CD4-positive, alpha-beta memory T cell (primary cell): ENCODE data around the gene VPS36. TPM values are rescaled to one million over a fixed set of nuclear protein-coding genes. Genes with fewer than 3 reads are reported as not detected.
A peak's percentile ranks its signal among the peaks of the same experiment; 100 is the strongest.
"Not testable (repeated sequence)": the region's sequence is repeated elsewhere in the genome, so short reads cannot be mapped to it uniquely, and the experiment has no call there.

Experiments used
- CTCF ChIA-PET: fragments of 350-600 bp; sonication (Branson Sonifier 250); formaldehyde crosslinking; loops from one replicate; lab custom pipeline; 2021; ENCODE audit warnings: inconsistent platforms; ENCODE audit not compliant: partially characterized antibody; lab: Charles Lee
- POLR2A ChIA-PET: fragments of 350-600 bp; sonication (Branson Sonifier 250); formaldehyde crosslinking; loops from one replicate; lab custom pipeline; 2021; ENCODE audit not compliant: partially characterized antibody; lab: Charles Lee
- DNase-seq, 5 donors: peaks; one replicate each; pipeline versions ENCODE4 v3.0.0 to v3.0.0-alpha.2; 2020 to 2022; ENCODE audit warnings: mixed read lengths in 1 of 5
- H3K27ac ChIP-seq: one replicate; pipeline ENCODE4 v1.7.0; 2013; ENCODE audit warnings: low read depth, low read length
- H3K27me3 ChIP-seq: 2 replicates; pipeline ENCODE4 v1.7.0; 2013; ENCODE audit warnings: mild to moderate bottlenecking, low read length, moderate library complexity; ENCODE audit not compliant: insufficient read depth
- H3K36me3 ChIP-seq: 2 replicates; pipeline ENCODE4 v1.7.0; 2013; ENCODE audit warnings: mild to moderate bottlenecking, low read length, moderate library complexity; ENCODE audit not compliant: insufficient read depth
- H3K4me1 ChIP-seq: 2 replicates; pipeline ENCODE4 v1.7.0; 2013; ENCODE audit warnings: mild to moderate bottlenecking, low read length, moderate library complexity; ENCODE audit not compliant: insufficient read depth
- H3K4me3 ChIP-seq, 2 donors: one replicate each; pipeline ENCODE4 v1.7.0; 2013; ENCODE audit warnings: low read length in 2 of 2, mild to moderate bottlenecking in 1 of 2
- H3K9me3 ChIP-seq, 2 donors: one replicate each; pipeline ENCODE4 v1.7.0; 2013; ENCODE audit warnings: low read length in 2 of 2, control low read depth in 1 of 2; ENCODE audit not compliant: control insufficient read depth in 1 of 2
- H3K27ac Mint-ChIP-seq, 7 donors: one replicate each; pipeline ENCODE4 v1.8.0; 2020 to 2021; ENCODE audit warnings: mixed read lengths in 7 of 7, mild to moderate bottlenecking in 6 of 7, inconsistent platforms in 3 of 7, moderate library complexity in 3 of 7
- H3K27me3 Mint-ChIP-seq, 2 donors: one replicate each; pipeline ENCODE4 v1.8.0; 2020 to 2021; ENCODE audit warnings: mixed read lengths in 2 of 2
- H3K36me3 Mint-ChIP-seq, 2 donors: one replicate each; pipeline ENCODE4 v1.8.0; 2020 to 2021; ENCODE audit warnings: mixed read lengths in 2 of 2, inconsistent platforms in 1 of 2, mild to moderate bottlenecking in 1 of 2
- H3K4me1 Mint-ChIP-seq, 4 donors: one replicate each; pipeline ENCODE4 v1.8.0; 2020 to 2021; ENCODE audit warnings: mixed read lengths in 4 of 4, mild to moderate bottlenecking in 1 of 4
- H3K4me3 Mint-ChIP-seq, 8 donors: one replicate each; pipeline ENCODE4 v1.8.0; 2020 to 2021; ENCODE audit warnings: mixed read lengths in 8 of 8, mild to moderate bottlenecking in 7 of 8, moderate library complexity in 6 of 8, inconsistent platforms in 3 of 8
- H3K9me3 Mint-ChIP-seq, 8 donors: one replicate each; pipeline ENCODE4 v1.8.0; 2020 to 2021; ENCODE audit warnings: mixed read lengths in 8 of 8, mild to moderate bottlenecking in 5 of 8, inconsistent platforms in 3 of 8, moderate library complexity in 1 of 8
- intact Hi-C: fragments of 100-400 bp; cut with micrococcal nuclease; formaldehyde crosslinking; loops from one replicate; pipeline ENCODE4 v1.15.1; 2023
- polyA plus RNA-seq, 2 donors: library from polyadenylated mRNA; unstranded; fragments of 300-500 nt; fragmentation: Illumina TruSeq; gene quantifications; one replicate each; pipeline ENCODE4 v1.2.3, GENCODE V29; 2021
- total RNA-seq, 2 experiments: library from RNA; stranded (reverse); gene quantifications; one replicate each; pipeline ENCODE4 v1.2.3, GENCODE V29; 2021

VPS36 gene
- total and polyA plus RNA-seq, 4 experiments from 2014 or later: 44.1 to 64.5 (median 52.9) TPM

GRCh38 chr13:52468487-52468886 lies 18.1 kb upstream of the VPS36 start:
- Mint-ChIP-seq H3K36me3 (peaks cover 51 to 53% of the 10 kb centered on the region in 2 donors), H3K4me1 (peaks cover 2 to 16% (median 6%) of the 10 kb centered on the region in 4 donors)
- H3K9me3 ChIP-seq, H3K27ac ChIP-seq, H3K27me3 Mint-ChIP-seq, H3K4me3 Mint-ChIP-seq, DNase-seq, intact Hi-C loops, H3K4me3 ChIP-seq, H3K27me3 ChIP-seq, POLR2A ChIA-PET, H3K9me3 Mint-ChIP-seq, H3K4me1 ChIP-seq, CTCF ChIA-PET, H3K27ac Mint-ChIP-seq: not testable (repeated sequence)
- peaks cover 11% of the 10 kb centered on the region for H3K36me3 ChIP-seq

DNA sequence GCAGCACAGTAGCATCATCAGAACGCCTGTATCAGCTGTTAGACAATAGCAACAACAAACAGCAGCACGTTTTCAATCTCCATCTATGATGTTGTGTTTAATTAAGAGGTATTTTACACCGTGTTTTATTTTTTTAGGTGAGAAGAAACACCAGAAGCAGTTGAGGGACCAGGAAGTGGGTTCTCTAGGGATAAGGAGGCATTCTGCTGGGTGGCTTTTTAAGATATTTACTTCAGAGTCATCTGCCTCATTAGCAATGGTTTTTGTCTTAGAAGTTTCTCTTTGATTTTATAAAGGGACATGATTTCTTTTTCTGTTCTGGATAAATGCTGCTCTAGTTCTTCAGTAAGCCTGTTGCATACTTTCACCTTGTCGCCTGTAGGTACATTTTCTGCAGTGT lies 13.1 kb upstream of the VPS36 start:
- peaks cover 0 to 2% (median 0%) of the 10 kb centered on the region in 8 donors for H3K9me3 Mint-ChIP-seq
- H3K4me3 Mint-ChIP-seq: peak overlapping the region in 3 of 8 donors; percentile 15 to 26 (median 20)
- CTCF ChIA-PET: interaction anchor here (2.1 kb wide), 1 partner anchor 13 kb away, joined by 11 read pairs; the partner anchor contains the start of gene VPS36
- peaks cover 8% of the 10 kb centered on the region for H3K36me3 ChIP-seq
- DNase-seq: no peak
- peaks cover 48 to 54% of the 10 kb centered on the region in 2 donors for H3K36me3 Mint-ChIP-seq
- peaks cover 33% of the 10 kb centered on the region for H3K4me1 ChIP-seq
- intact Hi-C loops: no loop called here
- POLR2A ChIA-PET: no interaction called here
- H3K4me3 ChIP-seq: no peak overlapping the region
- no peak overlapping the region for H3K27ac ChIP-seq
- H3K4me1 Mint-ChIP-seq: peaks cover 18 to 35% (median 24%) of the 10 kb centered on the region in 4 donors
- H3K27ac Mint-ChIP-seq: peak overlapping the region in 2 of 7 donors; percentile 37 to 45
- no peaks in the 10 kb centered on the region for H3K9me3 ChIP-seq
- H3K27me3 ChIP-seq: no peaks in the 10 kb centered on the region
- no peaks in the 10 kb centered on the region for H3K27me3 Mint-ChIP-seq

- Mint-ChIP-seq H3K4me3 (peak overlapping the region in 3 of 8 donors; percentile 7 to 48 (median 35)), H3K9me3 (no peaks in the 10 kb centered on the region), H3K36me3 (peaks cover 39 to 40% of the 10 kb centered on the region in 2 donors), H3K27me3 (no peaks in the 10 kb centered on the region), H3K4me1 (peaks cover 24 to 40% (median 26%) of the 10 kb centered on the region in 4 donors), H3K27ac (peak overlapping the region in 6 of 7 donors; percentile 15 to 75 (median 52))
- peaks cover 4% of the 10 kb centered on the region for H3K36me3 ChIP-seq
- no peak overlapping the region for H3K27ac ChIP-seq
- POLR2A ChIA-PET: interaction anchor here (0.8 kb wide), 1 partner anchor 10 kb away, joined by 3 read pairs; no protein-coding TSS in a partner anchor
- H3K4me3 ChIP-seq: no peak overlapping the region
- DNase-seq: no peak
- intact Hi-C loops: no loop called here
- CTCF ChIA-PET: interaction anchor here (2.1 kb wide), 1 partner anchor 11 kb away, joined by 11 read pairs; the partner anchor contains the start of gene VPS36
- H3K4me1 ChIP-seq: peaks cover 45% of the 10 kb centered on the region
- no peaks in the 10 kb centered on the region for H3K27me3 ChIP-seq
- no peaks in the 10 kb centered on the region for H3K9me3 ChIP-seq
Measured at GRCh38 chr13:52461265-52461664, 10.8 kb upstream of the VPS36 start.

- no peak overlapping the region for H3K27ac ChIP-seq
- H3K9me3 ChIP-seq: no peaks in the 10 kb centered on the region
- Mint-ChIP-seq H3K9me3 (no peaks in the 10 kb centered on the region), H3K27ac (peak overlapping the region in 1 of 7 donors; percentile 17), H3K36me3 (peaks cover 30 to 34% of the 10 kb centered on the region in 2 donors), H3K27me3 (no peaks in the 10 kb centered on the region), H3K4me1 (peaks cover 29 to 48% (median 35%) of the 10 kb centered on the region in 4 donors), H3K4me3 (no peak overlapping the region)
- H3K4me1 ChIP-seq: peaks cover 43% of the 10 kb centered on the region
- no peak overlapping the region for H3K4me3 ChIP-seq
- no peaks in the 10 kb centered on the region for H3K36me3 ChIP-seq
- CTCF ChIA-PET: interaction anchor here (2.1 kb wide), 1 partner anchor 9 kb away, joined by 17 read pairs; the partner anchor contains the start of gene VPS36
- DNase-seq: no peak
- no peaks in the 10 kb centered on the region for H3K27me3 ChIP-seq
- POLR2A ChIA-PET: no interaction called here
- intact Hi-C loops: loop anchor here (5.0 kb wide), 1 partner anchor 208 kb away; no protein-coding TSS in a partner anchor
Measured at GRCh38 chr13:52459668-52460067, 9.2 kb upstream of the VPS36 start.

DNA sequence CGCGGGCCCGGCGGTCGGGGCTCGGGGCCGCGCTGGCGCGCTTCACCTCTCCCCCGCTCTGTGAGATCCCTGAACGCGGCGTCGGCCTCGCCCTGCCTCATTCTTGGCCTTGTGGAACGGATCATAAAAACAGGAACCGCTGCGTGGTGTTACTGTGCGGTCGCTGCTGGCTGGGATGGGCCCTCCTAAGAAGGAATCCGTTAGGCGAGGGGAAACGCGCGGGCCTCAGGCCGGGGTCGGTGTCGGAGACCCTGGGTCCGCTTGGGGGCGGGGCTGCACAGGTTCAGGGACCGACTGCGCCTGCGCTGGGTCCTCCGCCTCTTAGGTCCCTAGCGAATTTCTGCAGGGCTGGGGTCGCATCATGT lies 5.2 kb upstream of the VPS36 start:
- no peaks in the 10 kb centered on the region for H3K9me3 Mint-ChIP-seq
- POLR2A ChIA-PET: interaction anchor here (1.5 to 1.9 kb wide), 3 partner anchors 9 to 197 kb away, joined by 4 to 10 read pairs (median 4); partner anchors contain the start of gene SUGT1
- Histone ChIP-seq H3K4me3 (peak overlapping the region; percentile 81 to 82), H3K4me1 (peaks cover 34% of the 10 kb centered on the region), H3K36me3 (no peaks in the 10 kb centered on the region), H3K27me3 (no peaks in the 10 kb centered on the region), H3K9me3 (no peaks in the 10 kb centered on the region), H3K27ac (peak overlapping the region; percentile 74)
- no peaks in the 10 kb centered on the region for H3K27me3 Mint-ChIP-seq
- DNase-seq: peak; percentile 73 to 79 (median 75)
- CTCF ChIA-PET: no interaction called here
- H3K36me3 Mint-ChIP-seq: peaks cover 5 to 12% of the 10 kb centered on the region in 2 donors
- H3K27ac Mint-ChIP-seq: peak overlapping the region; percentile 90 to 100 (median 98)
- peaks cover 20 to 39% (median 30%) of the 10 kb centered on the region in 4 donors for H3K4me1 Mint-ChIP-seq
- intact Hi-C loops: loop anchor here (1.0 to 5.0 kb wide), 8 partner anchors 162 to 1002 kb away; partner anchors contain the start of genes ALG11, INTS6, SUGT1 and WDFY2
- peak overlapping the region; percentile 84 to 100 (median 95) for H3K4me3 Mint-ChIP-seq

DNA sequence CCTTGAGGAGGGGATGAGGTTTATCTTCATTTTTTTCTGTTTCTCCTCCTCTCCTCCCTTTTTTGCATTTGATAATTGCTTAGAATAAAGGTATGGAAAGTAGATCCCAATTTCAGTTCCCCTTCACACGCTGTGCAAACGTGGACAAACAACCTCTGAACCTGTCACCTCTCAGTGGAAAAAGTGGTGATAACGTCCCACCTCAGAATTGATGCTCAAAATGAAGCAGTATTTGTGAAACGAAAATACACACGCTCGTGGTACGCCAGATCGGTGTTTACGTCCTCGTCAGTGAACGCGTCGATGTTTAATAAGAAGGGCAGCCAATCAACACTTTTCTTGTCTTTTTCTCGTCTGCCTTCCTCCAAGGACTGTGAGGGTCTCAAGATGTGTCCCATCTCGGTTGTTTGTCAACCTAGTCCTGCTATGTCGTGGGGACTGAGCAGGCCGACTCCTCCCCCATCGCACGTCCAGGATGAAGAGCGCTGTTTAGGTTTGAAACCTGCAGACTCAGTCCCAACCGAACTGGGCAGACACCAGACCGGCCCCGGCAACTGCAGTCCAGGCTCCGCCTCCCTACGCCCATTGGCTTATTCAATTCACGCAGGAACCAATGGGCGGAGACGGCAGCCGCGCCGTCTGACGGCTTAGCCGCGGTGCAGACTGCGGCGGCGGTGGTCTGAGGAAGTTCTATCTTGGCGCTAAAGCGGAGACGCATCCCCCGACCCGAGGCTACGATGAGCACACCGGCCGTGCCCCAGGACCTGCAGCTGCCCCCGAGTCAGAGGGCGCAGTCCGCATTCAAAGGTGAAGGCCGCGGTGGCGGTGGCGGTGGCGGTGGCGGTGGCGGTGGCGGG lies 4.6 kb upstream of the VPS36 start, which contains the start of gene CKAP2:
CKAP2 (plus strand) TSS at position 659 of the 857 bp plus-strand sequence; CDS start at position 738, 79 bp downstream.
- H3K27ac ChIP-seq: peak within 1 kb of the TSS; percentile 74
- no peaks in the 10 kb centered on the region for H3K9me3 Mint-ChIP-seq
- CTCF ChIA-PET: no interaction called here
- H3K4me1 Mint-ChIP-seq: peaks cover 20 to 38% (median 30%) of the 10 kb centered on the region in 4 donors
- H3K27me3 Mint-ChIP-seq: no peaks in the 10 kb centered on the region
- H3K27ac Mint-ChIP-seq: peak within 1 kb of the TSS; percentile 95 to 100 (median 99)
- H3K36me3 Mint-ChIP-seq: peaks cover 4 to 11% of the 10 kb centered on the region in 2 donors
- DNase-seq: peak; percentile 94 to 97 (median 95)
- H3K4me1 ChIP-seq: peaks cover 35% of the 10 kb centered on the region
- peak within 1 kb of the TSS; percentile 81 to 82 for H3K4me3 ChIP-seq
- peak within 1 kb of the TSS; percentile 93 to 100 (median 97) for H3K4me3 Mint-ChIP-seq
- H3K36me3 ChIP-seq: no peaks in the 10 kb centered on the region
- POLR2A ChIA-PET: interaction anchor here (1.5 to 1.9 kb wide), 3 partner anchors 10 to 198 kb away, joined by 4 to 10 read pairs (median 4); partner anchors contain the start of gene SUGT1
- intact Hi-C loops: loop anchor here (1.0 to 5.0 kb wide), 10 partner anchors 162 to 1002 kb away; partner anchors contain the start of genes ALG11, INTS6, NEK5 and SUGT1
- H3K27me3 ChIP-seq: no peaks in the 10 kb centered on the region
- H3K9me3 ChIP-seq: no peaks in the 10 kb centered on the region
